Mesenchymal stem cell (in vitro differentiated cells and primary cell): ENCODE measurements around the gene HUNK.

ENCODE experiments used
- DNase-seq: peaks from one replicate; pipeline ENCODE4 v3.0.0-alpha.2; 2013
- H2AFZ ChIP-seq: one replicate; pipeline ENCODE4 v1.6.1; 2013; ENCODE audit warnings: low read depth, mild to moderate bottlenecking, control low read depth, inconsistent platforms, low read length, moderate library complexity
- H2AK5ac ChIP-seq: 2 replicates; pipeline ENCODE4 v1.6.1; 2013; ENCODE audit warnings: low read length, moderate library complexity, mild to moderate bottlenecking, inconsistent platforms; ENCODE audit not compliant: severe bottlenecking
- H2BK120ac ChIP-seq: one replicate; pipeline ENCODE4 v1.6.1; 2013; ENCODE audit warnings: low read depth, mild to moderate bottlenecking, inconsistent platforms, low read length, moderate library complexity
- H2BK12ac ChIP-seq, 2 experiments: one replicate each; pipeline ENCODE4 v1.6.1; 2013; ENCODE audit warnings: inconsistent platforms in 2 of 2, low read length in 2 of 2, mild to moderate bottlenecking in 2 of 2, moderate library complexity in 2 of 2, control low read depth in 1 of 2
- H2BK15ac ChIP-seq: one replicate; pipeline ENCODE4 v1.6.1; 2013; ENCODE audit warnings: mild to moderate bottlenecking, low read depth, inconsistent platforms; ENCODE audit not compliant: poor library complexity, severe bottlenecking
- H2BK5ac ChIP-seq: 2 replicates; pipeline ENCODE4 v1.6.1; 2013; ENCODE audit warnings: low read depth, mild to moderate bottlenecking, low read length, control low read depth, inconsistent platforms; ENCODE audit not compliant: poor library complexity, severe bottlenecking
- H3K14ac ChIP-seq, 2 experiments: one replicate each; pipeline ENCODE4 v1.6.1; 2013; ENCODE audit warnings: inconsistent platforms in 2 of 2, low read length in 2 of 2, control low read depth in 1 of 2, mild to moderate bottlenecking in 1 of 2, moderate library complexity in 1 of 2
- H3K18ac ChIP-seq, 2 experiments: one replicate each; pipeline ENCODE4 v1.6.1; 2013; ENCODE audit warnings: inconsistent platforms in 2 of 2, low read length in 2 of 2, control low read depth in 1 of 2, low read depth in 1 of 2, mild to moderate bottlenecking in 1 of 2
- H3K23ac ChIP-seq, 2 experiments: one replicate each; pipeline ENCODE4 v1.6.1; 2013; ENCODE audit warnings: inconsistent platforms in 2 of 2, low read length in 2 of 2, mild to moderate bottlenecking in 2 of 2, moderate library complexity in 2 of 2, control low read depth in 1 of 2
- H3K27ac ChIP-seq: 2 replicates; pipeline ENCODE4 v1.5.1; 2013; ENCODE audit warnings: mild to moderate bottlenecking, moderate library complexity, low read length, control low read depth, inconsistent platforms; ENCODE audit not compliant: poor library complexity, severe bottlenecking
- H3K27me3 ChIP-seq, 2 experiments: 2 replicates each; pipeline versions ENCODE4 v1.6.1 to v1.7.0; 2013; ENCODE audit warnings: low read length in 2 of 2, mild to moderate bottlenecking in 2 of 2, moderate library complexity in 2 of 2, control low read depth in 1 of 2, inconsistent platforms in 1 of 2; ENCODE audit not compliant: control insufficient read depth in 1 of 2, insufficient read depth in 1 of 2
- H3K36me3 ChIP-seq, 2 experiments: 2 replicates each; pipeline versions ENCODE4 v1.6.1 to v1.7.0; 2013; ENCODE audit warnings: low read length in 2 of 2, control low read depth in 1 of 2, inconsistent platforms in 1 of 2, low read depth in 1 of 2, mild to moderate bottlenecking in 1 of 2; ENCODE audit not compliant: insufficient read depth in 2 of 2, control insufficient read depth in 1 of 2
- H3K4ac ChIP-seq, 2 experiments: one replicate each; pipeline ENCODE4 v1.6.1; 2013; ENCODE audit warnings: inconsistent platforms in 2 of 2, low read length in 2 of 2, mild to moderate bottlenecking in 2 of 2, moderate library complexity in 2 of 2, control low read depth in 1 of 2, low read depth in 1 of 2
- H3K4me1 ChIP-seq: 2 replicates; pipeline ENCODE4 v1.6.1; 2013; ENCODE audit warnings: low read depth, low read length, control low read depth; ENCODE audit not compliant: control insufficient read depth, insufficient read depth
- H3K4me2 ChIP-seq: 2 replicates; pipeline ENCODE4 v1.6.1; 2013; ENCODE audit warnings: low read length, mild to moderate bottlenecking, inconsistent platforms; ENCODE audit not compliant: poor library complexity, severe bottlenecking
- H3K4me3 ChIP-seq, 2 experiments: 2 replicates each; pipeline versions ENCODE4 v1.5.1 to v1.7.0; 2013; ENCODE audit warnings: low read length in 2 of 2, mild to moderate bottlenecking in 2 of 2, control low read depth in 1 of 2, low read depth in 1 of 2; ENCODE audit not compliant: insufficient read depth in 1 of 2
- H3K79me1 ChIP-seq: replicated peaks from 2 replicates; pipeline ENCODE4 v1.6.1; 2013; ENCODE audit warnings: mild to moderate bottlenecking, control low read depth, low read length, inconsistent platforms; ENCODE audit not compliant: poor library complexity, severe bottlenecking
- H3K9ac ChIP-seq: 2 replicates; pipeline ENCODE4 v1.7.0; 2013; ENCODE audit warnings: mild to moderate bottlenecking, low read length, moderate library complexity
- H3K9me3 ChIP-seq: 2 replicates; pipeline ENCODE4 v1.7.0; 2013; ENCODE audit warnings: mild to moderate bottlenecking, low read length; ENCODE audit not compliant: control insufficient read depth
- H4K8ac ChIP-seq: one replicate; pipeline ENCODE4 v1.6.1; 2013; ENCODE audit warnings: inconsistent platforms, mild to moderate bottlenecking, low read length, moderate library complexity
- H4K91ac ChIP-seq: one replicate; pipeline ENCODE4 v1.6.1; 2013; ENCODE audit warnings: mild to moderate bottlenecking, low read length, inconsistent platforms
- whole genome bisulfite sequencing: methylation state at CpG from one replicate; pipeline ENCODE4 v1.1.7; 2013; ENCODE audit warnings: mixed read lengths; 5-methylcytosine and 5-hydroxymethylcytosine counted together

Gene HUNK

DNA sequence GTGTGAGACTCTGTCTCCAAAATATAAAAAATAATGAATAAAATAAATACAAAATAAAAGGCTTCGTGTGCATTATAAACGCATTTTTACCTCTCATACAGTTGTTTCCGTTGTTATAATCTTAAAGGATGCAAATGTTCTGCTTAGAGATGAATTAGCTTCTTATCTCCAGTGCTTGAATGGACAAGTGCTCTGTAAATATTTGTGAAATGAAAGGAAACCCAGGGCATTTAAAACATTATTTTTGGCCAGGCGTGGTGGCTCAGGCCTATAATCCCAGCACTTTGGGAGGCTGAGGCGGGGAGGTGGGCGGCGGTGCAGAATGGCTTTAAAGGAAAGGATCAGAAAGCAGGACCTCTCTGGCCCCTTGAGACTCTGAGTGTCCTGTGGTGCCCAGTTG lies 94.5 kb downstream of the HUNK start:
- Histone ChIP-seq H4K91ac (no peak overlapping the region), H3K18ac (no peak overlapping the region), H2BK12ac (no peak overlapping the region), H3K4me2 (no peak overlapping the region), H3K9me3 (no peaks in the 10 kb centered on the region), H2BK120ac (no peak overlapping the region), H3K4me3 (no peak overlapping the region), H2BK15ac (no peak overlapping the region), H2AFZ (no peak overlapping the region), H3K23ac (no peak overlapping the region), H2AK5ac (no peak overlapping the region), H2BK5ac (no peak overlapping the region), H3K9ac (no peak overlapping the region), H3K27me3 (no peaks in the 10 kb centered on the region), H3K79me1 (no peaks in the 10 kb centered on the region), H3K14ac (no peak overlapping the region), H3K4ac (no peak overlapping the region), H3K27ac (no peak overlapping the region), H3K36me3 (no peaks in the 10 kb centered on the region), H3K4me1 (no peaks in the 10 kb centered on the region), H4K8ac (no peak overlapping the region)
- no peak for DNase-seq
- WGBS, result 90% methylated on average over 7 of the region's 7 CpGs

- no peak overlapping the region for H4K91ac ChIP-seq
- no peak overlapping the region for H2BK15ac ChIP-seq
- no peaks in the 10 kb centered on the region for H3K4me1 ChIP-seq
- no peak overlapping the region for H4K8ac ChIP-seq
- DNase-seq, result no peak
- H2AFZ ChIP-seq, result no peak overlapping the region
- no peak overlapping the region for H3K9ac ChIP-seq
- H2AK5ac ChIP-seq, result no peak overlapping the region
- no peaks in the 10 kb centered on the region for H3K9me3 ChIP-seq
- no peak overlapping the region for H3K4me3 ChIP-seq
- no peak overlapping the region for H3K23ac ChIP-seq
- WGBS, result 85% methylated on average over 6 of the region's 7 CpGs
- no peaks in the 10 kb centered on the region for H3K27me3 ChIP-seq
- no peak overlapping the region for H3K18ac ChIP-seq
- H3K36me3 ChIP-seq, result no peaks in the 10 kb centered on the region
- H3K14ac ChIP-seq, result no peak overlapping the region
- H2BK5ac ChIP-seq, result no peak overlapping the region
- no peak overlapping the region for H2BK12ac ChIP-seq
- H3K4me2 ChIP-seq, result no peak overlapping the region
- no peak overlapping the region for H3K4ac ChIP-seq
- no peak overlapping the region for H2BK120ac ChIP-seq
- H3K79me1 ChIP-seq, result no peaks in the 10 kb centered on the region
- no peak overlapping the region for H3K27ac ChIP-seq
Measured at GRCh38 chr21:31972622-31973021, 99.8 kb downstream of the HUNK start.

DNA sequence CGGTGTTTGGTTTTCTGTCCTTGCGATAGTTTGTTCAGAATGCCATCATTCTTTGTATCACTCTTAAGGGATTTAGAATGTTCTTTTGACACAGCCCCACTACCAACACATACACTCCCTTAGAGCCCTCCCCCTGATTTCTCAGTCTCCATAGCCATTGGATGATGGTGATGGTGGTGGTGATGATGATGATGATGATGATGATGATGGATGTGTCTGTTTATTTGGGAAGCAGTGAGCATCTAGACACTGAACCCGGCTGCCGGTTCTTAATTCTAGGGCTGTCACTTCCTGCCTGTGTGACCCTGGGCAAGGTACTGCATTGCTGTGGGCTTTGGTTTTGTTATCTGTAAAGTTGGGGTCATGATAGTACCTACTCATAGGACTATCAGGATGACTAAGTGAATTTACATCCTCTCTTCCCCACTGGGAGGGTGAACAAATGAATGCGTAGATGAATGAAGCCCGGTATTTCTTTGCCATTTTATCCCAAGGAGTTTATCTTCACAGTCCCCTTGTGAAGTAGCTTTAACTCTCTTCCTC lies 100.7 kb downstream of the HUNK start:
- Histone ChIP-seq H3K9me3 (no peaks in the 10 kb centered on the region), H3K27me3 (no peaks in the 10 kb centered on the region), H2BK12ac (no peak overlapping the region), H3K4me3 (no peak overlapping the region), H3K79me1 (no peaks in the 10 kb centered on the region), H2AFZ (no peak overlapping the region), H3K4me1 (no peaks in the 10 kb centered on the region), H2BK5ac (no peak overlapping the region), H3K36me3 (no peaks in the 10 kb centered on the region), H3K18ac (no peak overlapping the region), H3K4ac (no peak overlapping the region), H3K14ac (no peak overlapping the region), H3K27ac (no peak overlapping the region), H4K8ac (no peak overlapping the region), H3K4me2 (no peak overlapping the region), H2BK120ac (no peak overlapping the region), H3K9ac (no peak overlapping the region), H3K23ac (no peak overlapping the region), H4K91ac (no peak overlapping the region), H2BK15ac (no peak overlapping the region), H2AK5ac (no peak overlapping the region)
- 92% methylated on average over 4 of the region's 6 CpGs for WGBS
- DNase-seq, result no peak

- H3K79me1 ChIP-seq, result no peaks in the 10 kb centered on the region
- no peak overlapping the region for H3K27ac ChIP-seq
- H3K4me3 ChIP-seq, result no peak overlapping the region
- no peaks in the 10 kb centered on the region for H3K27me3 ChIP-seq
- H3K9ac ChIP-seq, result no peak overlapping the region
- H2BK15ac ChIP-seq, result no peak overlapping the region
- no peak overlapping the region for H2BK120ac ChIP-seq
- H3K4me1 ChIP-seq, result no peaks in the 10 kb centered on the region
- H3K9me3 ChIP-seq, result no peaks in the 10 kb centered on the region
- DNase-seq, result no peak
- H3K23ac ChIP-seq, result no peak overlapping the region
- no peak overlapping the region for H3K4me2 ChIP-seq
- no peaks in the 10 kb centered on the region for H3K36me3 ChIP-seq
- H3K18ac ChIP-seq, result no peak overlapping the region
- H2BK12ac ChIP-seq, result no peak overlapping the region
- WGBS, result 78% methylated on average over 11 of the region's 16 CpGs
- no peak overlapping the region for H4K8ac ChIP-seq
- no peak overlapping the region for H3K4ac ChIP-seq
- no peak overlapping the region for H2AK5ac ChIP-seq
- no peak overlapping the region for H2AFZ ChIP-seq
- no peak overlapping the region for H2BK5ac ChIP-seq
- H4K91ac ChIP-seq, result no peak overlapping the region
- no peak overlapping the region for H3K14ac ChIP-seq
Measured at GRCh38 chr21:31974454-31974985, 101.7 kb downstream of the HUNK start.
